ENCODE measurements around the gene PSRC1.
A peak's percentile ranks its signal among the peaks of the same experiment; 100 is the strongest.

PSRC1 gene

DNA sequence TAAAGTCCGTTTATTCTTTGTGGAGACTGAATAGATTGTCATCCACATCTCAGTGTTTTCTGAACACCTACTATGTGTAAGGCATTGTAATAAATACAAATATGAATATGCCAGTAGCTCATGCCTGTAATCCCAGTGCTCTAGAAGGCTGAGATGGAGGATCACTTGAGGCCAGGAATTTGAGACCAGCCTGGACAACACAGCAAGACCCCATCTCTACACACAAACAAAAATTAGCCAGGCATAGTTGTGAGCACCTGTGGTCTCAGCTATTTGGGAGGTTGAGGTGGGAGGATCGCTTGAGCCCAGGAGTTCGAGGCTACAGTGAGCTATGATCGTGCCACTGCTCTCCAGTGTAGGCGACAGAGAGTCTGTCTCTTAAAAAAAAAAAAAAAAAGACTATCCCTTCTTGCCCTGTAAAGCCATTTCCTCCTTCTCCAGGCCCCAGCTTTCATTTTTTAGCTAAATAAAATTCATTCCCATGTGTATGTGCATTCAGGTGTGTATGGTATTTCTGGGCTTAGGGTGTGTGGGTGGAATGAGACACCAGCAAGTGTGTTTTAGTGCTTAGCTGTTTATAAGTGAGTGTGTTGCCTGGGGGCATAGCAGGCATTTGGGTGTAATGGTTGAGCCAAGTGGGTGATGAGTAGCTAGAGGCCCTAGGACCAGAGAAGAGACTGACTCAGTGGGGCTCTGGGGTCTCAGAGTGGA, 25.8 kb downstream of the PSRC1 start:
- no peak for DNase-seq

DNA sequence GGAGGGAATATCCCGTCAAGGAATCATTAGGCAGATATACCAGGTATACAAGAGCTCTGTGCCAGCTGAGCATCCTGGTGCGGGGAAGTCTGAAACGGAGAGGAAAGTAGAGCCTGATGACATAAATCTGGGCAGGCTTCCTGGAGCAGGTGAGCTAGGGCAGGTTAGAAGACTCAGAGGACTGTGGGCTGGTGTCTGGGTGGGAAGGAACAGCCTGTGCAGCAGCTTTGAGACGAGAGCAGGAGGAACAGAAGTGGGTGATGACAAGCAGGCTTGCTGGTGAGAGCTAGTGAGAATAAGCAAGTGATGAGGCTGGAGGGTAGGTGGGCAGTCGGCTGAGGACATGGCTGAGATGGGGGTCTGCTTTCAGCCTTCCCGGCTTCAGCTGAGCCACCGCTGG, 26.9 kb downstream of the PSRC1 start:
- DNase-seq: no peak

- DNase-seq: no peak
Observed at GRCh38 chr1:109255678-109256077, 27.3 kb downstream of the PSRC1 start.

DNA sequence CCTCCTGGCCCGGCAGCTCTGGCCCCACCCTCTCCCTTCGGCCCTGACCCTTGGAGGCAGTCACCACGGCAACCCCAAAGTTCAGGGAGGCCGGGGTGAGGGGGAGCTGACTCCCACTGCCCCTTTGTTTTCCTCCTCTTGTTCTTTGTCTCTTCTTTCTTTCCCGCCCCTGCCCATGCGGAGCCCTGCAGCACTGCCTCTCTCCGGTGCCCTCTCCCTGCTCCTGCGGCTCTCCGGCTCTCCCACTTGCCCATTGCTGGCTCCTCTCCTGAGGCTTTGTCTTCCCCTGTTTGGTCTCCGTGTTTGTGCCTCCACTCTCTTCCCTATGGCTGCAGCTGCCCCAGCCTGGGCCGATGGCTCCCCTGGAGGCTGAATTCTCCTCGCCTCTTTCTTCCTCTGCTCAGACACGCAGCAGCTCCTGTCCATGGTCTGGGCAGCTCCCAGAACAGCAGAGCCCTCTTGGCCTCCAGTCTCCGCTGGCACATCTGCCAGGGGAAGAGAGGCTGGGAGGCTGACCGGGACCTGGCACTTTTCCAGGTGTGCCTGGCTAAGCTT, 27.8 kb downstream of the PSRC1 start:
- DNase-seq: no peak

DNA sequence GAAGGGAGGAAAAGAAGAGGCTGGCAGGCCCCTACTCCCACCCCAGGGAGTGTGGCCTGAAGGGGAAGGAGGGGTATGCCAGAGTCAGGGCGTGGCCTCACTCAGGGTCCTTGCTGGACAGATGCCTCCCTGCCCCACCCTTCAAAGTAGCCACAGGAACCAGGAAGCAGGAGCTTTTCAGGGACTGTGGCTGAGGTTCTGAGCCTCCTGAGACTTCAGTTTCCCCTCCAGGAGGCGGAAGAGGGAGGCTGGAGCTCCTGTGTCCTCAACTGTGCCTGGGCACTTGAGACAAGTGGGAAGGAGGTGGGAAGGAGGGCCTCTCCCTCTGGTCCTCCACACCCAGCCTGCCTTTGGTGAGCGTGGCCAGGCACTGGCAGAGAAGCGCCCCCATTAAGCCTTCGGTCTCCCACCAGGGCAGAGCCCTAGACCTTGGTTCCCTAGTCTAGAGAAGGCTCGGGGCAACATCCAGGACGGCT, 28.3 kb downstream of the PSRC1 start:
- no peak for DNase-seq

GRCh38 chr1:109253803-109254620, 28.9 kb downstream of the PSRC1 start:
- DNase-seq: no peak

- DNase-seq: no peak
Observed at GRCh38 chr1:109252893-109253802, 29.8 kb downstream of the PSRC1 start.

DNA sequence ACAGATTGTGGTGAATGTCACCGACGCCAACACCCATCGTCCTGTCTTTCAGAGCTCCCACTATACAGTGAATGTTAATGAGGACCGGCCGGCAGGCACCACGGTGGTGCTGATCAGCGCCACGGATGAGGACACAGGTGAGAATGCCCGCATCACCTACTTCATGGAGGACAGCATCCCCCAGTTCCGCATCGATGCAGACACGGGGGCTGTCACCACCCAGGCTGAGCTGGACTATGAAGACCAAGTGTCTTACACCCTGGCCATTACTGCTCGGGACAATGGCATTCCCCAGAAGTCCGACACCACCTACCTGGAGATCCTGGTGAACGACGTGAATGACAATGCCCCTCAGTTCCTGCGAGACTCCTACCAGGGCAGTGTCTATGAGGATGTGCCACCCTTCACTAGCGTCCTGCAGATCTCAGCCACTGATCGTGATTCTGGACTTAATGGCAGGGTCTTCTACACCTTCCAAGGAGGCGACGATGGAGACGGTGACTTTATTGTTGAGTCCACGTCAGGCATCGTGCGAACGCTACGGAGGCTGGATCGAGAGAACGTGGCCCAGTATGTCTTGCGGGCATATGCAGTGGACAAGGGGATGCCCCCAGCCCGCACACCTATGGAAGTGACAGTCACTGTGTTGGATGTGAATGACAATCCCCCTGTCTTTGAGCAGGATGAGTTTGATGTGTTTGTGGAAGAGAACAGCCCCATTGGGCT, 30.6 kb downstream of the PSRC1 start:
- no peak for DNase-seq

DNA sequence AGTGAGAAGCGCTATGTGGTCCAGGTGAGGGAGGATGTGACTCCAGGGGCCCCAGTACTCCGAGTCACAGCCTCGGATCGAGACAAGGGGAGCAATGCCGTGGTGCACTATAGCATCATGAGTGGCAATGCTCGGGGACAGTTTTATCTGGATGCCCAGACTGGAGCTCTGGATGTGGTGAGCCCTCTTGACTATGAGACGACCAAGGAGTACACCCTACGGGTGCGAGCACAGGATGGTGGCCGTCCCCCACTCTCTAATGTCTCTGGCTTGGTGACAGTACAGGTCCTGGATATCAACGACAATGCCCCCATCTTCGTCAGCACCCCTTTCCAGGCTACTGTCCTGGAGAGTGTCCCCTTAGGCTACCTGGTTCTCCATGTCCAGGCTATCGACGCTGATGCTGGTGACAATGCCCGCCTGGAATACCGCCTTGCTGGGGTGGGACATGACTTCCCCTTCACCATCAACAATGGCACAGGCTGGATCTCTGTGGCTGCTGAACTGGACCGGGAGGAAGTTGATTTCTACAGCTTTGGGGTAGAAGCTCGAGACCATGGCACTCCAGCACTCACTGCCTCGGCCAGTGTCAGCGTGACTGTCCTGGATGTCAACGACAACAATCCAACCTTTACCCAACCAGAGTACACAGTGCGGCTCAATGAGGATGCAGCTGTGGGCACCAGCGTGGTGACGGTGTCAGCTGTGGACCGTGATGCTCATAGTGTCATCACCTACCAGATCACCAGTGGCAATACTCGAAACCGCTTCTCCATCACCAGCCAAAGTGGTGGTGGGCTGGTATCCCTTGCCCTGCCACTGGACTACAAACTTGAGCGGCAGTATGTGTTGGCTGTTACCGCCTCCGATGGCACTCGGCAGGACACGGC, 31.4 kb downstream of the PSRC1 start:
- DNase-seq: no peak

DNA sequence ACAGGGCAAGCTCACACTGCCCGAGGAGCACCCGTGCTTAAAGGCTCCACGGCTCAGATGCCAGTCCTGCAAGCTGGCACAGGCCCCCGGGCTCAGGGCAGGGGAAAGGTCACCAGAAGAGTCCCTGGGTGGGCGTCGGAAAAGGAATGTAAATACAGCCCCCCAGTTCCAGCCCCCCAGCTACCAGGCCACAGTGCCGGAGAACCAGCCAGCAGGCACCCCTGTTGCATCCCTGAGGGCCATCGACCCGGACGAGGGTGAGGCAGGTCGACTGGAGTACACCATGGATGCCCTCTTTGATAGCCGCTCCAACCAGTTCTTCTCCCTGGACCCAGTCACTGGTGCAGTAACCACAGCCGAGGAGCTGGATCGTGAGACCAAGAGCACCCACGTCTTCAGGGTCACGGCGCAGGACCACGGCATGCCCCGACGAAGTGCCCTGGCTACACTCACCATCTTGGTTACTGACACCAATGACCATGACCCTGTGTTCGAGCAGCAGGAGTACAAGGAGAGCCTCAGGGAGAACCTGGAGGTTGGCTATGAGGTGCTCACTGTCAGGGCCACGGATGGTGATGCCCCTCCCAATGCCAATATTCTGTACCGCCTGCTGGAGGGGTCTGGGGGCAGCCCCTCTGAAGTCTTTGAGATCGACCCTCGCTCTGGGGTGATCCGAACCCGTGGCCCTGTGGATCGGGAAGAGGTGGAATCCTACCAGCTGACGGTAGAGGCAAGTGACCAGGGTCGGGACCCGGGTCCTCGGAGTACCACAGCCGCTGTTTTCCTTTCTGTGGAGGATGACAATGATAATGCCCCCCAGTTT, 32.3 kb downstream of the PSRC1 start:
- DNase-seq: no peak

DNA sequence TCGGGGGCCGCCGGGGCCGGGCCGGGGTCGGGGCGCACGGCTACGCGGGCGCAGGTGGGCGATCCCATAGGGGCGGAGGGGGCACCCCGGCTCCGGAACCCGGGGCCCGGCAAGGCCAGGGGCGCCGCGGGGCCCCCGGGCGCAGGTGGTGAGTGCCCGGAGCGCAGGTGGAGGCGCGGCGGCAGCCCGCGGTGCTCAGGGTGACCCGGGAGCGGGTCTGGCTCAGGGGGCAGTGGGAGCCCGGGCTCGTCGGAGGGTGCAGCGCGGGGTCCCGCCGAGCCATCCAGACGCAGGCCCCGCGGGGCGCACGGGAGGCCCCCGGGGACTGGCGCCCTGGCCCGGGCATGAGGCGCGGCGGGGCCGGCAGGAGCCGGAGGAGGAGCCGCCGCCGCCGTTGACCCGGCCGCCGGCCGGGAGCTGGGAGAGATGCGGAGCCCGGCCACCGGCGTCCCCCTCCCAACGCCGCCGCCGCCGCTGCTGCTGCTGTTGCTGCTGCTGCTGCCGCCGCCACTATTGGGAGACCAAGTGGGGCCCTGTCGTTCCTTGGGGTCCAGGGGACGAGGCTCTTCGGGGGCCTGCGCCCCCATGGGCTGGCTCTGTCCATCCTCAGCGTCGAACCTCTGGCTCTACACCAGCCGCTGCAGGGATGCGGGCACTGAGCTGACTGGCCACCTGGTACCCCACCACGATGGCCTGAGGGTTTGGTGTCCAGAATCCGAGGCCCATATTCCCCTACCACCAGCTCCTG, 33.1 kb downstream of the PSRC1 start:
- DNase-seq: no peak

- peak; percentile 54 for DNase-seq
Observed at GRCh38 chr1:109248797-109249629, 33.9 kb downstream of the PSRC1 start, which contains the start of gene CELSR2. Gene CELSR2 (plus strand): TSS chr1:109249539. CDS start chr1:109250080, 541 bp downstream.

DNA sequence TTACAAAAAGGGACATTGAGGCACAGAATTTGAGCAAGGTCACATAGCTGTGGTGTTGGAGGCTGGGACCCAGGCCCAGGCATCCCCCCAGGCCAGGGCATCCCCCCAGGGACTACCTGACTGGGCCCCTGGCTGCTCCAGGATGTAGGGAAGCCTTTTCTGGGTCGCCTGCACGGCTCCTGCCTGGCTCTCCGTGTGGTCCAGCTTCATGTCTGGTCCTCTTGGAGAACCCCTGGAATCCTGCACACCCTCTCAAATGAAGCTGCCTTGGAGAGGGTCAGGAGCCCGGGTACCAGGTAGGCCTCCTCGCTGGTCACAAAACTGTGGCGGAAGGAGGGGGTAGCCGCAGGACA, 34.5 kb downstream of the PSRC1 start:
- DNase-seq: no peak

GRCh38 chr1:109247401-109248365, 35.3 kb downstream of the PSRC1 start:
- DNase-seq: no peak

DNA sequence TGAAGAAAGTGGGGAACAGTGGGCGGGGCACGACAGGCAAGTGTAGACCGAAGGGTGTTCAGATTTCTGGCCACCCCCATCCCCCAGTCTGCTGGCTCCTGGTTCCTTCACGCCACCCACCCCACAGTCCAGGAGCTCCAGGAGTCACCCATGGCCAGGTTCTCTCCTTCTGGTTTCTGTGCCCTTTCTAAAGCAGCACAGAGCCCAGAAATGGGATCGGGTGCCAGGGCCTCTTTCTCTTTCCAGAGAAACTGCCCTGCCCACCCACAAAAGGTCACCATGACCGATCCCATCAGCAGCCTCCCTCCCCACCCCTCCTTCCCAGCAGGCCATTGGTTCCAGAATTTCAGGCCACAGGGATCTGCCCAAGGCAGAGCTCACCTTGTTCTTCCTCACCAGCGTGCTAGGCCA, 36.8 kb downstream of the PSRC1 start:
- DNase-seq: no peak

DNA sequence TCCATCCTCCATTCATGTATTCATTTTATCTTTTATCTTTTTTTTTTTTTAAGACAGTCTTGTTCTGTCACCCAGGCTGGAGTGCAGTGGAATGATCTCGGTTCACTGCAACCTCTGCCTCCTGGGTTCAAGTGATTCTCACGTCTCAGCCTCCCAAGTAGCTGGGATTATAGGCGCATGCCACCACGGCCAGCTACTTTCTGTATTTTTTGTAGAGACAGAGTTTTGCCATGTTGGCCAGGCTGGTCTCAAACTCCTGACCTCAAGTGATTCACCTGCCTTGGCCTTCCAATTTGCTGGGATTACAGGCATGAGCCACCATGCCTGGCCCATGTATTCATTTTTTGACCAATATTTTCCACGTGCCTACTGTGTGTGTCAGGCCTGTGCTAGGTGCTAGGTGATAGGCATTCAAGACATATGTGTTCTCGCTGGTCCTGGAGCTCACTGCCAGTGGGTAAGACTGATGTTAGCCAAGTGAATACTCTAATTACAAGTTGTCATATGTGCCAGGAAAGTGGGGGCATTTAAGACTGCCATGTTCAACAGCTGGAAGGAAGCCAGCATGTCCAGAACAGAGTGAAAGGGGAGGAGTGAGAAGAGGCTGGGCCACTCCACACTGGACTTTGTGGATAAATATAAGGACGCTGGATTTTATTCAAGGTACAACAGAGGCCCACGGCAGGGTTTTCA, 38.9 kb downstream of the PSRC1 start:
- DNase-seq: no peak

- DNase-seq: no peak
Observed at GRCh38 chr1:109243221-109243620, 39.7 kb downstream of the PSRC1 start.
